Loucy (cell line): ENCODE data around the gene SLF2.

ENCODE experiments used
- CTCF ChIP-seq: fragments of 200-600 bp; sonication (generic); conservative IDR thresholded peaks from 2 replicates; pipeline ENCODE4 v1.5.1; 2014; ENCODE audit warnings: mild to moderate bottlenecking, antibody characterized with exemption, low read length
- EZH2phosphoT487 ChIP-seq: fragments of 200-600 bp; IDR thresholded peaks from 2 replicates; pipeline ENCODE4 v1.6.1; 2018; ENCODE audit warnings: antibody characterized with exemption, mild to moderate bottlenecking, moderate library complexity, borderline replicate concordance

GRCh38 chr10:101014230-101014884 lies 101.6 kb downstream of the SLF2 start:
- TF ChIP-seq CTCF = peak; percentile 89
- TF ChIP-seq EZH2phosphoT487 = no peak
